HK-2 (cell line): ENCODE data around the gene HEXIM2.
"Not testable (repeated sequence)": the region's sequence is repeated elsewhere in the genome, so short reads cannot be mapped to it uniquely, and the experiment has no call there.

Source experiments
- DNase-seq: peaks from one replicate; pipeline ENCODE4 v3.0.0-alpha.2; 2018; ENCODE audit not compliant: unreplicated experiment

HEXIM2 gene, protein sequence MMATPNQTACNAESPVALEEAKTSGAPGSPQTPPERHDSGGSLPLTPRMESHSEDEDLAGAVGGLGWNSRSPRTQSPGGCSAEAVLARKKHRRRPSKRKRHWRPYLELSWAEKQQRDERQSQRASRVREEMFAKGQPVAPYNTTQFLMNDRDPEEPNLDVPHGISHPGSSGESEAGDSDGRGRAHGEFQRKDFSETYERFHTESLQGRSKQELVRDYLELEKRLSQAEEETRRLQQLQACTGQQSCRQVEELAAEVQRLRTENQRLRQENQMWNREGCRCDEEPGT

DNA sequence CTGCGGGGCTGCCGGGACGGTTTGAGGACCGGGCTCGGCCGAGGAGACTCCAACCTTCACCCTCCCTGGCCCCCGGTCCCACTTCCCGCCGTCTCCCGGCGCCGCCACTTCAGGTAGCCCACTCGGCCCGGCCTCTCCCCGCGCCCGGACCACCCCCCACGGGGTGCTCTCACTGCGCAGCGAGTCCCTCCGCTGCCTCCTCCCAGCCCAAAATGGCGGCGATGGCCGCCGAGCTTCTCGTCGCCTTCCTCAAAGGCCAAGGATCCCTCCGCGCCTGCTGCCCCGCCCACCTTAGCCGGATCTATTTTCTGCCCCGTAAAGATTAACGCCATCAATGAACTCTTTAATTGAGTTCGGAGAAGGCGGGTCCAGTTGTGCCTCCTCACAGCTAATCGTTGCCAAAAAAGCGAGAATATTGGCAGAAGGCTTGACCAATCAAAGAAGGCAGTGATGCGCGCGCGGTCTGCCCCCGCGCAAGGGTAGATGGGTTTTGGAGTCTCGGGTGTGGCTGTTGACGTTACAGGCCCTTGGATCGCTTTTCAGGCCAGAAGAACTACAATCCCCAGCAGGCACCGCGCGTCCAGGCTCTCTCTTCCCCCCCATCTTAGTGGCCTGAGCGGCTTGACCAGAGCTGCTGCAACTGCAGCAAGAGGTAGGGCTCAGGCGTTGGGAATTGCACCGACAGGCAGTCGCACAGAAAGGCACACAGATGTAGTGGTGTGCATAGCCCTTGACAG, at the start of gene HEXIM2:
HEXIM2 (plus strand) TSS at position 588 of the 737 bp plus-strand sequence. CDS start 919 bp downstream, outside the sequence.
- peak; percentile 99 for DNase-seq

DNA sequence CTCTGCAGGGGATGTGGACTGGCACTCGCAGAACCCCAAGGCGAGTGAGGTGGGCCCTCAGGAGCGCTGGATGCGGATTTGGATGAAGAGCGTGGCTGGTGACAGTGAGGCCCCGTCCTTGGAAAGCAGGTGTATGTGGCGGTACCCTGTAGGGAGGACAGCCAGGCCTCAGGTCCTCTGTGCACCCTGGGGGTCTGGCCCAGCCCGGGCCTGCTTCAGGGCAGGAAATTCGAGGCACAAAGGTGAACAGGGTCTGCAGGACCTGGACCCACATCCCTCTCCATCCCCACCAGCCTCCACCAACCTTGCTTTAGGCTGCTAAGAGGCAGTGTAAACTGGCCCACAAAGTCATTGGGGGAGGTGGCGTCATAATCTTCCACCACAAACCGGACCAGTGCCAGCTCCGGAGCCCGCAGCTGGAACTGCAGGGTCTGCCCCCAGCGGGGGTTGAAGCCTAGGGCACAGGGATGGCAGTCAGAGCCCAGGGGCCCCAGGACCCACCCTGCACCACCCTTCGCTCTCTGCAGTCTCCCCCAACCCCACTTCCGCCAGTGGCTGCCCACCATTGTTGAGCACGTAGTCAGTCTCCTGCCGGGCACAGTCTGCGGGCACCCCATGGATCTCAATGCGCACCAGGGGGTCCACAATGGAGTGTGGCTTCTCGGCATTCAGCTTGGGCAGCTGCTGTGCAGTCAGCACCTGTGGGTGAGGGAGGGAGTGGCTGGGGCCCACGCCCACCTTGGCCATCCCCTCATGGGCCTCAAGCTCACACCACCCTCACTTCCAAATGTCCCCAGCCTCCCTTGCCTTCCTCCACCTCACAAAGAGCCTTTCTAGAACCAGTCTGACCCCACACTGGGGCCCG, 48.9 kb upstream of the HEXIM2 start:
- no peak for DNase-seq

DNA sequence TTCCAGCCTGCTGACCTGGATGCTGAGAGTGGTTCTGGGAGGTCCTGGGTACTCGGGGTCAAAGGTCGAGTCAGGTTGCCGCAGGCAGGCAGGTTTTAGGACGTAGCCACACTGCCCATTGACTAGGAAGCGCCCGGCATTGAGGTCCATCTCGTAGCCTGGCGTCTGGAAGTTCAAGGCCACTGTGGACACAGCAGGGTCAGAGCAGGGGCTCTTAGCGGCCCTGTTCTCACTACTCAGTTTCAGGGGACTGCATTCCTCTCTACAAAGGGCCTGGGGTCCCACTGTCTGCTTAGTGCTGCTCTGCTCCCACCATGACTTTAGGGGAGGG, 48.3 kb upstream of the HEXIM2 start:
- DNase-seq, result no peak

DNA sequence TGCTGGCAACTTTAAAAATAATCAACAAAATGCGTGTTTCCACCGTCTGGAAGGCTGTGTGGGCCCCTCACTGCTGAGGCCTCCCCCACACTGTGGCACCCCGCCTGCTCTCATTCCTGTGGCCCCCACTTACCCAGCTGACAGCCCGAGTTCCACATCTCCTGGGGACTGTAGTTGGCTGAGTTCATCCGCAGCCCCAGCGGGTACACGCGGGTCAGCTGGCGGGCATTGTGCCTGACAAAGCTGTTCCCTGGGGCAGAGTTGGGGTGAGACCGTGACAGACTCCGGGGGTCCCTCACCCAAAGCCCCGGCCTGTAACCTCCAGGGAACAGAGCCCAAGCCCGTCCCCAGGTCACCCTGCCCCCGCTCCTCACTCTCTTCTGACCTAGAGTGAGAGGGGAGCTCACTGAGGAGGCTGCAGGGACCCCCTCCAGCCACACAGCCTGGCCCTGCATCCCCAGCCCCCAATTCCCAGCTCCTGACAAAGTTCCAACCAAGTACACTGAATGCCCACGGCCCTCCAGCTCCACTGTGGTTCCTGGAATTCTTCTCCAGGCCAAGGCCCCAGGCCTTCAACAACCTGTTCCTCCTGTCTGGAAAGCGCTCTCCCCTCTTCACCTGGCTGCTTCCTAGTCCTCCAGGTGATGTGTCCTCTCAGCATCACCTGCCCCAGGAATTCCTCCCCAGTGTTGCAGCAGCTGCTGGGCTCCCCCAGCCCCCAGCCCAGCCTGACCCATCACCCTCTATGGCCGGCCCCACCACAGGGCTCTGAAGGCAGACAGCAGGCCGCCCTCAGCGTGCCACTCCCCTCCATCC, 47.4 kb upstream of the HEXIM2 start:
- no peak for DNase-seq

DNA sequence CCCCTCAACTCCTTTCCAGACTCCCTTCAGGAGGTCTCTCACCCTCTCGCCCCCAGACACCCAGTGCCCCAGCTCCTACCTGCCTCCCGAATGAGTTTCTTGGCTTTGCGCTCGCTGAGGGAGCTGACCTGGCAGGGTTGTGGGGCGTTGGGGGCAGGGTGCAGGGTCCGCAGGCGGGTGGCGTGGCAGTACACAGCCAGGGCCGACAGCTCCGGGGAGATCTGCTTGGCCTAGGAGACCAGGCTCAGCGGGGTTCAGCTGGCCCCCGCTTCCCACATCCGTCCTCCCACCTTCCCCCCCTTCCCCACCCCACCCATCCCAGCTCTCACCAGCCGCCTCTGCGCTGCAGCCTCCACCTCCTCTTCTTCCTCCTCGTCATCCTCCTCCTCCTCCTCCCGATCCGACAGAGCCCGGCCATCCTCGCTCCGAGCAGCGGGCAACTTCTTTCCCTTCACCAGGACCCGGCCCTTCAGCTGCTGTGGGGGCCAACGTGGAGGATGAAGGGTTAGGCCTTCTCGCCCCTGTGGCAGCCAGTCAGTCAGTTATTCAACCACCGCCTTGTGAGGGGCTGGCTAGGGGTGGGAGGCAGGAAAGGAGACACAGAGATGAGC, 46.6 kb upstream of the HEXIM2 start:
- no peak for DNase-seq

DNA sequence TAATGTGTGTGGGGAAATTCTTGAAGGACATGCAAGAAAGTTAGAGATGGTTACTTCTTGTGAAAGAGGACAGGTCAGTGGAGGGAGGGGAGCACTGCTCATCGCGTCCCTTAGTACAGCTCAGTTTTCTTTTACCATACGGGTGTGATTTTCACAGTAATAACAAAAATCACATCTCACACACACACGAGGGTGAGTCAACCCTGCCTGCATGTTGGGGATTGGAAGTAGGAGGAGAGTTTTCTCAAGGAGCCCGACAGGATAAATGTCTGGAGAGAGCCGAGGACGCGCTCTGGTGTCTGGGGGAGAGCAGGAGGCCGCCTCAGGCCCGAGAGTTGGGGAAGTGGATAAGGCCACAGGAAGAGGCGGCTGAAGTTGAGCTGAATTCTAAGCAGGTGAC, 45.8 kb upstream of the HEXIM2 start:
- no peak for DNase-seq

DNA sequence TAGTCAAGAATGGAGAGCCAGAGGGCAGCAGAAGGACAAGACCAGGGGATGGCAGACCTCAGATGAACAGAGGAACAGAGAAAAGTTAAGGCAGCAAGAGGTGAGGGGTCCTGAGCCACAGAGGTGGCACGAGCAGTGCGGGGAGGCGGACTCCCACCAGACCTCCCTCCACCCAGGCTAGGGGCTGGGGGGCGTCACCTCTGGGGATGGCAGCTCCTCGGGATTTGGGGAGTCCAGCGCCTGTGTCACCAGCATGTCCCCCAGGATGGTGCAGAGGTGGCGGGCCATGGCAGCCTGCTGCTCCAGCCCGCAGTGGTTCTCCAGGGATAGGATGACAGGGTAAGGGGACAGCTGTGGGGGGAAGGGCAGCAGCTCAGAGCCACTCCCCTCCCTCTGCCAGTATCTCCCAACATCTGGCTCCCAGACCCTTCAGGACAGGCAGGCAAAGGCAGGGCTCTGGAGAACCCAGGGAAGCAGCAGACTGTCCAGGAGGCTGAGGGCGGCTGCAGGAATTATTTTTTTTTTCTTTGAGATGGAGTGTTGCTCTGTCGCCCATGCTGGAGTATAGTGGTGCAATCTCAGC, 45.1 kb upstream of the HEXIM2 start:
- DNase-seq, result no peak

DNA sequence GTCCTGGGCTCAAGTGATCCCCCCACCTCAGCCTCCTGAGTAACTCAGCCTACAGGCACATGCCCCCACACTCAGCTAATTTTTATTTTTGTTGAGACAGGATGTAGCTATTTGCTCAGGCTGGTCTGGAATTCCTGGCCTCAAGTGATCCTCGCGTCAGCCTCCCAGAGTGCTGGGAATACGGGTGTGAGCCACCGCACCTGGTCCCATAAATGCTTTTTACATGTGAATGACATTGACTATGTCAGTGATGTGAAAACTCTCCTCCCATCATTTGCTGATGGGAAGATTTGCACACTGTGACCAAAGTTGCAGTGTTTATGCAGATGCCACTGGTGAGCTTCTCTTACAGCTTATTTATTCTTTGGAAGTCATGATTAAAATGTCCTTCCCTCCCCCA, 44.3 kb upstream of the HEXIM2 start:
- DNase-seq, result no peak

DNA sequence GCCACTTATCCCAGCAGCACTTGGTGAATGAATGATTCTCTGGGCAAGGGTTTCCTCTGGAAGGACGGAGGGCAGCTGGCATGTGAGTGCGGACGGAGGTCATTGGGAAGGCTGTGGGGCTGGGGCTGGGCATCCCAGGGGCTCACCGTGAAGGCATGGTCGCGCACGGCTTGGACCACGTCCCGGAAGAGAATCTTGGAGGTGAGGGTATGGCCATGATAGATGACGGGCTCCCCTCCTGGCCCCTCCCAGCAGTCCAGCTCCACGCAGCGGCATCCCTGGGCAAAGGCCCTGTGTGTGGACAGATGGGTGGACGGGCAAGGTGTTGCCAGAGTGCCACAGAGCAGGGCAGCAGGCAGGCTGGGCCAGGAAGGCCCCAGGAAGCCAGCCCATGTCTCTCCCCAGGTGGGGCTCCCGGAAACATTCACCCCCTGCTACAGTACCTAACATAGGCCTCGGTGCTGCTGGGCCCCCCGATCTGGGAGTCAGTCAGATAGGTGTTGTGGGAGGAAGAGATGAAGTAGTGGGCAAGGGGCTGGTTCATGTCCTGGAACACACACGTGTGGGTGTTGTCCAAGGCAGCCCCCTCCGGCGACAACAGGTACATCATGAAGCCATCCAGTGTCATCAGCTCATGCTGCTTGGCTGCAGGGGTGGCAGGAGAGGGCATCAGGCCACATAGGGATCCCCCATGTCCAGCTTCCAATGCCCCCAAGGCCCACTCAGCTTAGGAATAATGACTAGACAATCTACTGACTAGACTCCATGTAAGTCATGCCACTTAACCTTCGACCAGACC, 43.6 kb upstream of the HEXIM2 start:
- DNase-seq, result no peak

DNA sequence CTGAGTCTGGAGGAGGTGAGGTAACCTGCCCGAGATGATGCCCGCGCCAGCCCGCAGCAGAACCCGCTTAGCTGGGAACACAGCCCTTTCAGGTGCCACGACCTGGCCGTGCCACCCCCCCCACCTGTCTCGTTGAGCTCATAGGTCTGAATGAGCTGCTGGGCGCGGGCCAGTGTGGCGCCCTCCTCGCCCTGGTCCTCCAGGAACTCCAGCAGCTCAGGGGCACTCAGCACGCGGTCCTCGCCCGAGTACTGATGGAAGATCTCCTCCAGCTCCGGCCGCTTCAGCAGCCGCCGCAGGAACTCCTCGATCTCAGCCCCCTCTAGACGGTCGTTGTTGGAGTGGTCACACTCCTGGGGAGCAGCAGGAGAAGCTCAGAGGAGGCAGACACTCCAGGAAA, 43.0 kb upstream of the HEXIM2 start:
- DNase-seq, result no peak

DNA sequence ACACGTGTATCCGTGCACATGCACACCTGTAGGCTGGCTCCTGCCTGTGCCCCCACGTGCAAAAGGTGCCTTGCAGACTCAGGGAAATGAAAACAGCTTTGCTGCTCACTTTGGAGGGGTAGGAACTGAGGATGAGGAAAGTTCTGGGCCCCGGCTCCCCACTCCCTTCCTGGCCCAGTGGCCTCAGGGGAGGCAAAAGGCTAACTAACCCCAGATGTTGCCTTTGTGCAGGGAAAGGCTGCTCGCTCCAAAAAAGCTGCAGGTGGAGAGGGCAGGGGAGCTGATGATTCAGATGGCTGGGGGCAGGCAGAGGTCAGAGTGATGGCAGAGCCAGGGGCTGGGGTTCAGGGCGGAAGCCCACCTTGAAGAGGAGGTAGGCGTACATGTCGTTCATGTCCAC, 41.7 kb upstream of the HEXIM2 start:
- no peak for DNase-seq

DNA sequence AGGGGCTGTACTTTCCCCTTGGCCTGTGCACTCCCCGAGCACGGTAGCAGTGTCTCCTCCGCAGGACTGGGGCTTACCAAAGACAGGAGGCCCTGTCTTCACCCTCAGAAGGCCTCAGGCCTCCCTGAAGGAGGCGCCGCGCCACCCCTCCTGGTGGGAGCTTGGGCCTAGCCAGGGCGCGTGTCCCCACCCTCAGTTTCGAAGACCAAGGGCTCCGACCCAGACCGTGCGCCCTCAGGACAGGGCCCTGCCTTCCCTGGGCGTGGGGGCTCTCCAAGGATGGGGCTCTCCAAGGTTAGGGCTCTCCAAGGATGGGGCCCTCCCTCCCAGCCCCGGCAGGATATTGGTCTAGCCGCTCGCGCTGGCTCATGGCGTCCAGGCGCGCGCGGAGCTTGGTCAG, 41.1 kb upstream of the HEXIM2 start:
- DNase-seq, result no peak

DNA sequence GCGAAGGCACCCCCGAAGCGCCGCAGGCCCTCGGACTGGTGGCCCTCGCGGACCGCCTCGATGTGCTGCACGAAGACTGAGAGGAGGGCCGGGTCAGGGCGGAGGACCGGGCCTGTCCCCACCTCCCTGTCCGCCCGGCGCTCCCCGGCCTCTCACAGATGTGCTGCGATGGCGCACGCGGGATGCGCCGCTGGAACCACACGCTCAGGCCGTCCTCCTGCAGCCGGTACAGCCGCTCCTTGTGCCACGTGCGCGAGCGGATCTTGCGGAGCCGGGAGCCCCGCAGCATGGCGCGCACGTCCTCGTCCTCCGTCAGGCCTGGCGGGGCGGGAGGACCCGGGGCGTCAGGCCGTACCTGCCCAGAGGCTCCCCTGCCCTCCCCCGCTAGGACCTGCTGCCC, 40.6 kb upstream of the HEXIM2 start:
- DNase-seq, result no peak

DNA sequence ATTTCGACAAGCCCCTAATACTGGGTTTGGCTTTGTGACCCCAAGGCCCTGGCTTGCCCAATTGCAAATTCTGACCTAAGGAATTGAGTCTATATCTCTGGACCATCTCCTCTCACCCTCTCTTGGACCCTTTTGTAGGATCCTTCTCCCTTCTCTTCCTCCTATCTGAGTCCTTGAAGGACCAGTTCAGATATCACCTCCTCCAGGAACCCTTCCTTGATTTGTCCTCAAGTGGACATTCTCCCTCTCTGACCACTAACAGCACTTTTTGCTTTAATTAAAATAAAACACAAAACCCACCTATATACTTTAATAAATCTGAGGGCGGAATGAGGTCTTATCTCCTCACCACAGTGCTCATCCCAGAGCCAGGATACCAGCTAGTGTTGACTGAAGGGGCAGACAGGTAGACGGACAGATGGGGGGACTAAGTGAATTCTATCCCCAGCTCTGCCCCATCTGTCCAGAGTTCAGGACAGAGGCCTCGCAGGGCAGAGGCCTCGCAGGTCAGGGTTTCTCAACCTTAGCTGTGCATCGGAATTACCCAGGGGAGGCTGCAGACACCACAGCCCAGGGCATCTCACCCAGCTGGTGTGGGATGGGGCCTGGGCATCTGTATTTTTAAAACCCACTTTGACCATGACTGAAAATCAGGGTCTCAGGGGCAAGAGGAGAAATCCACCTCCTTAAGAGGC, 38.5 kb upstream of the HEXIM2 start:
- no peak for DNase-seq

DNA sequence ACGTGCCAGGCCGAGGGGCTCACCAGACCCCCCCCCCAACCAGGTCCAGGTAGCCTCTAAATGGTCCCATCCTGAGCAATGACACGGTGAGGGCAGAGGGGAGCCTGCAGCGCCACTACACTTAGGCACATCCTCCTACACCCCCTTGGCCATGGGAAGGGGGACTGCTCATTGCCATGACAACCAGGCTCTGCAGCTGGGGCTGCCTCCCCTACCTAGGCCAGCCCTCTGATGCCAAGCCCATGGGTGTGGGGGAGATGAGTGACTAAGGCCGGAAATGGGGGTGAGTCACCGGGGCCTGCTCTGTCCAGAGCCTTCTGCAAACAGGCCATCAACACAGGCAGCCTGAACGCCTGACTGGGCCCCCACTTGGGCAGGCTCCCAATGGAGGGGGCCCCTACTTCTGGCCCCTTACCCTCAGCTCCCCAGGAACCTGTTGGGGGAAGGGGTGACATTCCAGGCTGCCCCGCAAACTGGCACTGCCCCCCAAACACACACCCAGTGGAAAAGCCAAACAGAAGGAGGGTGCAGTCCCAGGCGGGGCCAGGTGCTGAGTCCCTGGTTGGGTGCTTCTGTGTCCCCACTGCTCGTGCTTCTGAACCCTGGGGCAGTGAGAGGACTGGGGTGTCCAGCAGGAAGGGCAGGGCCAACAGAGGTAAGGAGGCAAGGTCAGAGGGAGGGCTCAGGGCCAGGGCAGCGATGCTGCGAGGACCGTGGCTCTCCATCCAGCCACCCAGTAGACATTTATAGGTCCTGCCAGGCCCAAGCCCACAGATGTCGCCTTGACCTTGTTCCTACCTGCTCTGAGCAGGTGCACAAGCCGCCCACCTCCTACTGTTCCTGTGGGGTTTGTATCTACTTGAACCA, 37.5 kb upstream of the HEXIM2 start:
- peak; percentile 81 for DNase-seq

DNA sequence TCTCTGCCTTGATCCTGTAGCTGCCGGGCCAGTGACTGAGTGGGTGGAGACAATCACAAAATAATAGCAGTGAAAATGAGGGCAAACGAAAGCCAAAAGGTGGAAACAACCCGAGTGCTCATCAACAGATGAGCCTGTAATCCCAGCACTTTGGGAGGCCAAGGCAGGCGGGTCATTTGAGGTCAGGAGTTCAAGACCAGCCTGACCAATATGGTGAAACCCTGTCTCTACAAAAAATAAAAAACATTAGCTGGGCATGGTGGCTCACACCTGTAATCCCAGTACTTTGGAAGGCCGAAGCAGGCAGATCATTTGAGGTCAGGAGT, 36.9 kb upstream of the HEXIM2 start:
- not testable (repeated sequence) for DNase-seq

DNA sequence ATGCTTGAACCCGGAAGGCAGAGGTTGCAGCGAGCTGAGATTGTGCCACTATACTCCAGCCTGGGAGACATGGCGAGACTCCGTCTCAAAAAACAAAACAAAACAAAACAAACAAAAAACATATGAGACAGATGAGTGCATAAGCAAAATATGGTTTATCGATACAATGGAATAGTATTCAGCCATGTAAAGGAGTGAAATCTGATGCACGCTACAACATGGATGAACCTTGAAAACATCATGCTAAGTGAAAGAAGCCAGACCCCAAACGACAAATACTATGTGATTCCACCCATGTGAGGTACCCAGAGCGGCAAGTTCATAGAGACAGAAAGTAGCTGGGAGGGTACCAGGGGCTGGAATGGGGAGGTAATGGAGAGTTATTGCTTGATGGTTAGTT, 36.2 kb upstream of the HEXIM2 start:
- DNase-seq, result no peak

DNA sequence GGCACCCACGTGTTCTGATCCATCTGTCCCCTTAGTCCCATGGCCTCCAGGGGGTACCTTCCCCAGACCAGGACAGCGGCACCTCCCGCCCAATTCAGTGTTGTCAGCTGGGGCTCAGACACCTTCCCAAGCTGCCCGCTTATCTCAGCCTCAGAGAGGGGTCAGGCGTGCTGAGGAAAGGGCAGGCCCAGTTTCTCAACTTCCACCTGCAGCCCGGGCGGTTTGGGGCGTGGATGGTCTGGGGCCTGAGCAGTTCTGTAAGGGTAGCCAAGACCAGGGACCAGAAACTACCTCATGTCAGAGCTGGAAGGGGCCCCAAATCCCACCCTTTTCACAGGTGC, 34.5 kb upstream of the HEXIM2 start:
- no peak for DNase-seq
